ENCODE results near the gene SLC22A23. TPM values are rescaled to one million over a fixed set of nuclear protein-coding genes. Genes with fewer than 3 reads are reported as not detected.

SLC22A23 gene
- total RNA-seq, 1 donor from 2014 or later: 5.7 TPM

- no peak for FAIRE-seq
- Histone ChIP-seq H3K79me2 (ENCODE audit: insufficient read depth, low read length) (peaks cover 48% of the 10 kb centered on the region), H3K9me3 (ENCODE audit: insufficient read depth, low read depth, low read length) (no peaks in the 10 kb centered on the region), H3K27me3 (ENCODE audit: insufficient read depth, low read length) (peaks cover 12% of the 10 kb centered on the region), H3K9ac (ENCODE audit: low read length) (no peak overlapping the region), H2AFZ (ENCODE audit: low read depth, low read length) (no peak overlapping the region), H3K4me2 (ENCODE audit: low read length) (no peak overlapping the region), H3K36me3 (ENCODE audit: insufficient read depth, low read length) (no peaks in the 10 kb centered on the region), H3K4me3 (ENCODE audit: insufficient read depth, low read depth, low read length) (no peak overlapping the region), H4K20me1 (ENCODE audit: insufficient read depth, low read length) (peaks cover 18% of the 10 kb centered on the region), H3K4me1 (ENCODE audit: insufficient read depth, low read length) (peaks cover 13% of the 10 kb centered on the region), H3K27ac (ENCODE audit: low read depth, low read length) (no peak overlapping the region)
- Mint-ChIP-seq H3K27ac (ENCODE audit: unreplicated experiment) (no peak overlapping the region), H3K27me3 (ENCODE audit: low read depth, unreplicated experiment) (no peaks in the 10 kb centered on the region), H3K4me1 (ENCODE audit: low read depth, unreplicated experiment) (peaks cover 4% of the 10 kb centered on the region), H3K4me3 (ENCODE audit: unreplicated experiment) (no peak overlapping the region), H3K9me3 (ENCODE audit: unreplicated experiment) (no peaks in the 10 kb centered on the region), H3K36me3 (ENCODE audit: low read depth, unreplicated experiment) (no peaks in the 10 kb centered on the region)
- no peak for DNase-seq (ENCODE audit: low read depth)
- no peak for TF ChIP-seq EZH2 (IDR thresholded peaks at IDR 0.05; ENCODE audit: insufficient read depth, low read length)
- TF ChIP-seq CTCF (IDR thresholded peaks at IDR 0.05; ENCODE audit: insufficient read depth, low read depth, low read length): no peak
Measured at GRCh38 chr6:3451498-3451897, 5.4 kb downstream of the SLC22A23 start.

GRCh38 chr6:3450888-3451287 lies 6.0 kb downstream of the SLC22A23 start:
- Histone ChIP-seq H3K4me2 (ENCODE audit: low read length) (no peak overlapping the region), H3K4me3 (ENCODE audit: insufficient read depth, low read depth, low read length) (no peak overlapping the region), H3K27me3 (ENCODE audit: insufficient read depth, low read length) (peaks cover 12% of the 10 kb centered on the region), H3K27ac (ENCODE audit: low read depth, low read length) (no peak overlapping the region), H3K9ac (ENCODE audit: low read length) (no peak overlapping the region), H3K36me3 (ENCODE audit: insufficient read depth, low read length) (no peaks in the 10 kb centered on the region), H3K9me3 (ENCODE audit: insufficient read depth, low read depth, low read length) (no peaks in the 10 kb centered on the region), H2AFZ (ENCODE audit: low read depth, low read length) (no peak overlapping the region), H3K4me1 (ENCODE audit: insufficient read depth, low read length) (peaks cover 13% of the 10 kb centered on the region), H4K20me1 (ENCODE audit: insufficient read depth, low read length) (peaks cover 18% of the 10 kb centered on the region), H3K79me2 (ENCODE audit: insufficient read depth, low read length) (peaks cover 49% of the 10 kb centered on the region)
- Mint-ChIP-seq H3K4me1 (ENCODE audit: low read depth, unreplicated experiment) (peaks cover 4% of the 10 kb centered on the region), H3K4me3 (ENCODE audit: unreplicated experiment) (no peak overlapping the region), H3K36me3 (ENCODE audit: low read depth, unreplicated experiment) (no peaks in the 10 kb centered on the region), H3K27me3 (ENCODE audit: low read depth, unreplicated experiment) (no peaks in the 10 kb centered on the region), H3K27ac (ENCODE audit: unreplicated experiment) (no peak overlapping the region), H3K9me3 (ENCODE audit: unreplicated experiment) (no peaks in the 10 kb centered on the region)
- FAIRE-seq (no peak), DNase-seq (ENCODE audit: low read depth) (no peak)
- TF ChIP-seq CTCF (IDR thresholded peaks at IDR 0.05; ENCODE audit: insufficient read depth, low read depth, low read length) (no peak), EZH2 (IDR thresholded peaks at IDR 0.05; ENCODE audit: insufficient read depth, low read length) (no peak)

- Histone ChIP-seq H2AFZ (ENCODE audit: low read depth, low read length) (no peak overlapping the region), H3K4me1 (ENCODE audit: insufficient read depth, low read length) (peaks cover 5% of the 10 kb centered on the region), H3K27ac (ENCODE audit: low read depth, low read length) (no peak overlapping the region), H3K9ac (ENCODE audit: low read length) (no peak overlapping the region), H3K36me3 (ENCODE audit: insufficient read depth, low read length) (no peaks in the 10 kb centered on the region), H3K9me3 (ENCODE audit: insufficient read depth, low read depth, low read length) (no peaks in the 10 kb centered on the region), H3K27me3 (ENCODE audit: insufficient read depth, low read length) (peaks cover 6% of the 10 kb centered on the region), H3K79me2 (ENCODE audit: insufficient read depth, low read length) (peaks cover 41% of the 10 kb centered on the region), H4K20me1 (ENCODE audit: insufficient read depth, low read length) (peaks cover 18% of the 10 kb centered on the region), H3K4me2 (ENCODE audit: low read length) (no peak overlapping the region), H3K4me3 (ENCODE audit: insufficient read depth, low read depth, low read length) (no peak overlapping the region)
- Mint-ChIP-seq H3K9me3 (ENCODE audit: unreplicated experiment) (no peaks in the 10 kb centered on the region), H3K4me1 (ENCODE audit: low read depth, unreplicated experiment) (peaks cover 4% of the 10 kb centered on the region), H3K36me3 (ENCODE audit: low read depth, unreplicated experiment) (no peaks in the 10 kb centered on the region), H3K27ac (ENCODE audit: unreplicated experiment) (no peak overlapping the region), H3K27me3 (ENCODE audit: low read depth, unreplicated experiment) (no peaks in the 10 kb centered on the region), H3K4me3 (ENCODE audit: unreplicated experiment) (no peak overlapping the region)
- TF ChIP-seq EZH2 (IDR thresholded peaks at IDR 0.05; ENCODE audit: insufficient read depth, low read length): no peak
- TF ChIP-seq CTCF (IDR thresholded peaks at IDR 0.05; ENCODE audit: insufficient read depth, low read depth, low read length): no peak
- FAIRE-seq: no peak
- no peak for DNase-seq (ENCODE audit: low read depth)
Measured at GRCh38 chr6:3449750-3450305, 7.0 kb downstream of the SLC22A23 start.
